HepG2 (cell line): ENCODE results near the gene PRKG1. TPM values are rescaled to one million over a fixed set of nuclear protein-coding genes. Genes with fewer than 3 reads are reported as not detected.
A peak's percentile ranks its signal among the peaks of the same experiment; 100 is the strongest.

Experiments
- ELF4 ChIP-seq: sonication (generic); formaldehyde crosslinking; IDR thresholded peaks from 2 replicates; pipeline ENCODE4 v1.5.0; 2020; ENCODE audit warnings: missing genetic modification reagents, mild to moderate bottlenecking, moderate library complexity, borderline replicate concordance
- FOXK1 ChIP-seq: sonication (generic); formaldehyde crosslinking; IDR thresholded peaks from 2 replicates; pipeline ENCODE4 v1.4.0; 2020; ENCODE audit warnings: low read depth, missing genetic modification reagents, borderline replicate concordance
- NR2F1 ChIP-seq, 2 experiments: fragments of 450-650 bp in 1 of 2; formaldehyde crosslinking in 1 of 2; IDR thresholded peaks; 2 replicates each; pipeline versions ENCODE4 v1.5.0 to v1.6.1; 2016 to 2020; ENCODE audit warnings: mild to moderate bottlenecking in 1 of 2, missing compliant biosample characterization in 1 of 2, missing genetic modification reagents in 1 of 2, moderate library complexity in 1 of 2
- RXRA ChIP-seq: sonication (generic); formaldehyde crosslinking; IDR thresholded peaks from 2 replicates; pipeline ENCODE4 v1.5.1; 2020; ENCODE audit warnings: missing genetic modification reagents
- SIN3A ChIP-seq: IDR thresholded peaks from 2 replicates; pipeline ENCODE4 v1.6.1; 2011; ENCODE audit warnings: low read depth, mild to moderate bottlenecking, control low read depth, low read length, borderline replicate concordance
- YEATS4 ChIP-seq: sonication (generic); formaldehyde crosslinking; IDR thresholded peaks from 2 replicates; pipeline ENCODE4 v1.4.0; 2020; ENCODE audit warnings: missing genetic modification reagents, borderline replicate concordance
- ZMYM3 ChIP-seq: sonication (generic); formaldehyde crosslinking; IDR thresholded peaks from 2 replicates; pipeline ENCODE4 v1.5.1; 2020; ENCODE audit warnings: mild to moderate bottlenecking, missing genetic modification reagents
- ZNF652 ChIP-seq: IDR thresholded peaks from 2 replicates; pipeline ENCODE4 v1.6.1; 2016; ENCODE audit warnings: low read depth, borderline replicate concordance
- ZNF703 ChIP-seq: sonication (generic); formaldehyde crosslinking; IDR thresholded peaks from 2 replicates; pipeline ENCODE4 v1.5.1; 2020; ENCODE audit warnings: missing genetic modification reagents, mild to moderate bottlenecking, moderate library complexity, borderline replicate concordance
- ZNF749 ChIP-seq: sonication (generic); formaldehyde crosslinking; IDR thresholded peaks from 2 replicates; pipeline ENCODE4 v1.8.0; 2022; ENCODE audit warnings: mild to moderate bottlenecking, missing genetic modification reagents, moderate library complexity, borderline replicate concordance
- ZNF816 ChIP-seq: sonication (generic); formaldehyde crosslinking; IDR thresholded peaks from 2 replicates; pipeline ENCODE4 v1.8.0; 2022; ENCODE audit warnings: missing genetic modification reagents, mild to moderate bottlenecking, borderline replicate concordance
- polyA plus RNA-seq, 8 experiments: library from polyadenylated mRNA; depleted of rRNA in 3 of 8; stranded (reverse) in 7 of 8; unstranded in 1 of 8; fragments of >200 nt; fragmentation: Illumina TruSeq in 4 of 8; extraction: Trizol in 4 of 8; gene quantifications; 2 replicates each; pipeline versions ENCODE4 v1.2.1 to v1.2.3, GENCODE V29; 2011 to 2016; ENCODE audit warnings: low read depth in 4 of 8, missing spikeins in 1 of 8, mixed read lengths in 1 of 8; ENCODE audit not compliant: insufficient read depth in 1 of 8
- total RNA-seq, 5 experiments: library from RNA; depleted of rRNA; stranded (reverse); fragments of >200 nt; fragmentation: Illumina TruSeq; extraction: Trizol; gene quantifications; 2 replicates each; pipeline ENCODE4 v1.2.3, GENCODE V29; 2016; ENCODE audit warnings: low read depth in 1 of 5
- TF ChIP-seq, protein P1 (sequence below): sonication (generic); formaldehyde crosslinking; conservative IDR thresholded peaks from 2 replicates; pipeline ENCODE4 v1.8.0; 2022; ENCODE audit warnings: missing genetic modification reagents

Gene PRKG1
- total and polyA plus RNA-seq, 2 of the 13 experiments (the other 11 are each of a cell fraction or from before 2014, with no cell fraction given): 0.01 TPM; not detected in 1

DNA sequence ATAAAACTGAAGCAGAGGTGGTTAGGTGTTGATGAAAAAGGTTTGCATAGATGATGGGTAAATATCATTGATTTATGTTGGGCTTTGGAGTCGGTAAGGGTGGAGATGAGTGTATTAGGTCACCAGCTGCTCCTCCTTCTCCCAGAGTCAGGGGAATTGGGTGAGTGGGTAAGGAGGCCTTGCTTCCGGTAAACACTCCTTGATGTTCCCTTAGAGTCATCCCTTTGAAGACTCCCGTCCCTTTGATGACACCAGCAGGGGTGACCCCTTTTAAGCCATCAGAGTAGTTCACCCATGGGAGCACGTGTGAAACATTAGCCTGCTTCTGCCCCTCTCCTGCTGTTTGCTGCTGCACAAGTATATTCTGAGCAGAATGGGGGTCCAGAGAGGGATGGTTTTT lies 1147.6 kb downstream of the PRKG1 start (continued):
- peak; percentile 39; the same call in 1 of the 2 replicates for TF ChIP-seq FOXK1 (CRISPR knock-in tag)
- TF ChIP-seq ZMYM3 (CRISPR knock-in tag): no peak
- TF ChIP-seq, protein P1, sequence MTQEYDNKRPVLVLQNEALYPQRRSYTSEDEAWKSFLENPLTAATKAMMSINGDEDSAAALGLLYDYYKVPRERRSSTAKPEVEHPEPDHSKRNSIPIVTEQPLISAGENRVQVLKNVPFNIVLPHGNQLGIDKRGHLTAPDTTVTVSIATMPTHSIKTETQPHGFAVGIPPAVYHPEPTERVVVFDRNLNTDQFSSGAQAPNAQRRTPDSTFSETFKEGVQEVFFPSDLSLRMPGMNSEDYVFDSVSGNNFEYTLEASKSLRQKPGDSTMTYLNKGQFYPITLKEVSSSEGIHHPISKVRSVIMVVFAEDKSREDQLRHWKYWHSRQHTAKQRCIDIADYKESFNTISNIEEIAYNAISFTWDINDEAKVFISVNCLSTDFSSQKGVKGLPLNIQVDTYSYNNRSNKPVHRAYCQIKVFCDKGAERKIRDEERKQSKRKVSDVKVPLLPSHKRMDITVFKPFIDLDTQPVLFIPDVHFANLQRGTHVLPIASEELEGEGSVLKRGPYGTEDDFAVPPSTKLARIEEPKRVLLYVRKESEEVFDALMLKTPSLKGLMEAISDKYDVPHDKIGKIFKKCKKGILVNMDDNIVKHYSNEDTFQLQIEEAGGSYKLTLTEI (CRISPR knock-in tag): no peak
- no peak for TF ChIP-seq SIN3A
- TF ChIP-seq ZNF703 (CRISPR knock-in tag): no peak
- TF ChIP-seq ZNF749 (CRISPR knock-in tag): no peak
- TF ChIP-seq NR2F1 (CRISPR knock-in tag; IDR thresholded peaks at IDR 0.05): 0 out of 4 replicates have a peak, but pooled peaks of 1 of the 2 experiments have one; percentile 29
- no peak for TF ChIP-seq RXRA
- no peak for TF ChIP-seq ZNF652 (CRISPR knock-in tag)
- TF ChIP-seq YEATS4: no peak
- TF ChIP-seq ZNF816 (CRISPR knock-in tag): no peak
- TF ChIP-seq ELF4 (CRISPR knock-in tag): no peak
